WTC11 (cell line): ENCODE data around the gene CENPT. TPM values are rescaled to one million over a fixed set of nuclear protein-coding genes. Genes with fewer than 3 reads are reported as not detected.

Experiments
- ATAC-seq: fragments of 200-7000 bp; cut with Tn5 transposase; 2 replicates; pipeline ENCODE4 v1.10.0; 2021; ENCODE audit warnings: mild to moderate bottlenecking, moderate library complexity
- CTCF ChIA-PET: fragments of 300-600 bp; sonication (Branson Sonifier 250); formaldehyde crosslinking; loops from one replicate; lab custom pipeline; 2021; ENCODE audit warnings: antibody characterized with exemption; lab: Charles Lee
- POLR2A ChIA-PET: fragments of 350-600 bp; sonication (Branson Sonifier 250); formaldehyde crosslinking; loops from one replicate; lab custom pipeline; 2021; ENCODE audit warnings: antibody characterized with exemption; lab: Charles Lee
- DNase-seq: peaks from one replicate; pipeline ENCODE4 v3.0.0; 2021; ENCODE audit warnings: low spot score
- H3K27ac Mint-ChIP-seq: 2 replicates; pipeline ENCODE4 v1.8.0; 2021; ENCODE audit warnings: mixed read lengths
- H3K27me3 Mint-ChIP-seq: 2 replicates; pipeline ENCODE4 v1.8.0; 2021; ENCODE audit warnings: low read depth, mild to moderate bottlenecking, moderate library complexity, mixed read lengths
- H3K36me3 Mint-ChIP-seq: 2 replicates; pipeline ENCODE4 v1.8.0; 2021; ENCODE audit warnings: mixed read lengths
- H3K4me1 Mint-ChIP-seq: 2 replicates; pipeline ENCODE4 v1.8.0; 2022; ENCODE audit warnings: mixed read lengths
- H3K4me3 Mint-ChIP-seq: 2 replicates; pipeline ENCODE4 v1.8.0; 2021; ENCODE audit warnings: mild to moderate bottlenecking, moderate library complexity, mixed read lengths
- H3K9me3 Mint-ChIP-seq: 2 replicates; pipeline ENCODE4 v1.8.0; 2021; ENCODE audit warnings: mixed read lengths
- ATF1 ChIP-seq: sonication (generic); formaldehyde crosslinking; IDR thresholded peaks from 2 replicates; pipeline ENCODE4 v1.8.1; 2023; ENCODE audit warnings: mild to moderate bottlenecking, moderate library complexity, missing genetic modification reagents
- ATF2 ChIP-seq: sonication (generic); formaldehyde crosslinking; IDR thresholded peaks from 2 replicates; pipeline ENCODE4 v1.8.1; 2022; ENCODE audit warnings: low read depth, missing genetic modification reagents, borderline replicate concordance
- E2F5 ChIP-seq: sonication (generic); formaldehyde crosslinking; IDR thresholded peaks from 2 replicates; pipeline ENCODE4 v1.8.1; 2022; ENCODE audit warnings: mild to moderate bottlenecking, moderate library complexity, missing genetic modification reagents
- FOXK1 ChIP-seq: sonication (generic); formaldehyde crosslinking; IDR thresholded peaks from 2 replicates; pipeline ENCODE4 v1.8.0; 2022; ENCODE audit warnings: mild to moderate bottlenecking, moderate library complexity, missing genetic modification reagents
- GABPB1 ChIP-seq: sonication (generic); formaldehyde crosslinking; IDR thresholded peaks from 2 replicates; pipeline ENCODE4 v1.8.1; 2023; ENCODE audit warnings: mild to moderate bottlenecking, missing genetic modification reagents
- IRF1 ChIP-seq: sonication (generic); formaldehyde crosslinking; IDR thresholded peaks from 2 replicates; pipeline ENCODE4 v1.8.0; 2023; ENCODE audit warnings: missing genetic modification reagents
- JUN ChIP-seq: sonication (generic); formaldehyde crosslinking; IDR thresholded peaks from 2 replicates; pipeline ENCODE4 v1.8.0; 2023; ENCODE audit warnings: mild to moderate bottlenecking, missing genetic modification reagents
- MXD4 ChIP-seq: fragments of 250-450 bp; sonication (Bioruptor Pico); IDR thresholded peaks from 2 replicates; pipeline ENCODE4 v1.8.0; 2021; ENCODE audit warnings: mild to moderate bottlenecking, moderate library complexity, borderline replicate concordance
- NR2C2 ChIP-seq: sonication (generic); formaldehyde crosslinking; IDR thresholded peaks from 2 replicates; pipeline ENCODE4 v1.8.0; 2022; ENCODE audit warnings: mild to moderate bottlenecking, missing genetic modification reagents
- OVOL2 ChIP-seq: fragments of 250-450 bp; sonication (Bioruptor Pico); IDR thresholded peaks from 2 replicates; pipeline ENCODE4 v1.9.0; 2021; ENCODE audit warnings: mild to moderate bottlenecking, borderline replicate concordance
- SOX15 ChIP-seq: fragments of 250-450 bp; sonication (Bioruptor Pico); IDR thresholded peaks from 2 replicates; pipeline ENCODE4 v1.9.0; 2021; ENCODE audit warnings: mild to moderate bottlenecking
- SP1 ChIP-seq: sonication (generic); formaldehyde crosslinking; conservative IDR thresholded peaks from 2 replicates; pipeline ENCODE4 v1.8.1; 2022; ENCODE audit warnings: missing genetic modification reagents
- USF1 ChIP-seq: sonication (generic); formaldehyde crosslinking; IDR thresholded peaks from 2 replicates; pipeline ENCODE4 v1.8.0; 2022; ENCODE audit warnings: mild to moderate bottlenecking, missing genetic modification reagents
- ZNF425 ChIP-seq: fragments of 250-450 bp; sonication (Bioruptor Pico); conservative IDR thresholded peaks from 2 replicates; pipeline ENCODE4 v1.9.0; 2021; ENCODE audit warnings: mild to moderate bottlenecking
- ZNF512 ChIP-seq: sonication (generic); formaldehyde crosslinking; IDR thresholded peaks from 2 replicates; pipeline ENCODE4 v1.8.1; 2022; ENCODE audit warnings: missing genetic modification reagents, borderline replicate concordance
- ZNF532 ChIP-seq: fragments of 250-450 bp; sonication (Bioruptor Pico); IDR thresholded peaks from 2 replicates; pipeline ENCODE4 v1.9.0; 2021; ENCODE audit warnings: mild to moderate bottlenecking, borderline replicate concordance
- total RNA-seq: library from RNA; stranded (reverse); gene quantifications from 3 replicates; pipeline ENCODE4 v1.2.3, GENCODE V29; 2021

The CENPT gene
- total RNA-seq, 1 experiment from 2014 or later, result 58.3 TPM

- ChIA-PET CTCF (no interaction called here), POLR2A (no interaction called here)
- Mint-ChIP-seq H3K27ac (no peak overlapping the region), H3K4me1 (peaks cover 8% of the 10 kb centered on the region), H3K27me3 (no peaks in the 10 kb centered on the region), H3K36me3 (peaks cover 57% of the 10 kb centered on the region), H3K9me3 (no peaks in the 10 kb centered on the region), H3K4me3 (no peak overlapping the region)
- TF ChIP-seq JUN (CRISPR knock-in tag) (no peak), ZNF532 (CRISPR knock-in tag) (no peak), ATF1 (CRISPR knock-in tag) (no peak), IRF1 (CRISPR knock-in tag) (no peak), MXD4 (CRISPR knock-in tag) (no peak)
- ATAC-seq, result no peak
- no peak for DNase-seq
These were observed 32.4 kb upstream of the CENPT start for GRCh38 chr16:67879936-67880335.

- peaks cover 57% of the 10 kb centered on the region for H3K36me3 Mint-ChIP-seq
- peaks cover 3% of the 10 kb centered on the region for H3K4me1 Mint-ChIP-seq
- H3K4me3 Mint-ChIP-seq, result no peak overlapping the region
- POLR2A ChIA-PET, result no interaction called here
- no peak overlapping the region for H3K27ac Mint-ChIP-seq
- TF ChIP-seq SP1 (CRISPR knock-in tag), result no peak
- no peak for TF ChIP-seq E2F5 (CRISPR knock-in tag)
- TF ChIP-seq ATF2 (CRISPR knock-in tag), result no peak
- no peak for TF ChIP-seq SOX15 (CRISPR knock-in tag)
- TF ChIP-seq GABPB1, result no peak
- TF ChIP-seq ZNF425 (CRISPR knock-in tag), result no peak
- no peak for TF ChIP-seq JUN (CRISPR knock-in tag)
- no peak for TF ChIP-seq NR2C2 (CRISPR knock-in tag)
- no peak for TF ChIP-seq ZNF512 (CRISPR knock-in tag)
- no peak for TF ChIP-seq OVOL2 (CRISPR knock-in tag)
- no peak for TF ChIP-seq FOXK1 (CRISPR knock-in tag)
- no peak for TF ChIP-seq USF1 (CRISPR knock-in tag)
- TF ChIP-seq, all 79 proteins: peak for 0
- DNase-seq, result no peak
- no peaks in the 10 kb centered on the region for H3K9me3 Mint-ChIP-seq
- no peaks in the 10 kb centered on the region for H3K27me3 Mint-ChIP-seq
- no peak for ATAC-seq
- CTCF ChIA-PET, result no interaction called here
These were observed 32.0 kb upstream of the CENPT start for GRCh38 chr16:67879462-67879861.
